GM12875 (cell line): ENCODE results near the gene NSD2.

ENCODE experiments used
- H3K4me3 ChIP-seq: one replicate; pipeline ENCODE4 v1.5.1; 2011; ENCODE audit warnings: low read depth, low read length, control low read depth
- TF ChIP-seq, protein P1 (sequence below): IDR thresholded peaks from 2 replicates; pipeline ENCODE4 v1.5.1; 2011; ENCODE audit warnings: low read depth, mild to moderate bottlenecking, control low read depth, inconsistent platforms, low read length, moderate library complexity, borderline replicate concordance; ENCODE audit not compliant: insufficient read depth

NSD2 gene

GRCh38 chr4:1945124-1945895 lies 74.1 kb downstream of the NSD2 start:
- TF ChIP-seq, protein P1, sequence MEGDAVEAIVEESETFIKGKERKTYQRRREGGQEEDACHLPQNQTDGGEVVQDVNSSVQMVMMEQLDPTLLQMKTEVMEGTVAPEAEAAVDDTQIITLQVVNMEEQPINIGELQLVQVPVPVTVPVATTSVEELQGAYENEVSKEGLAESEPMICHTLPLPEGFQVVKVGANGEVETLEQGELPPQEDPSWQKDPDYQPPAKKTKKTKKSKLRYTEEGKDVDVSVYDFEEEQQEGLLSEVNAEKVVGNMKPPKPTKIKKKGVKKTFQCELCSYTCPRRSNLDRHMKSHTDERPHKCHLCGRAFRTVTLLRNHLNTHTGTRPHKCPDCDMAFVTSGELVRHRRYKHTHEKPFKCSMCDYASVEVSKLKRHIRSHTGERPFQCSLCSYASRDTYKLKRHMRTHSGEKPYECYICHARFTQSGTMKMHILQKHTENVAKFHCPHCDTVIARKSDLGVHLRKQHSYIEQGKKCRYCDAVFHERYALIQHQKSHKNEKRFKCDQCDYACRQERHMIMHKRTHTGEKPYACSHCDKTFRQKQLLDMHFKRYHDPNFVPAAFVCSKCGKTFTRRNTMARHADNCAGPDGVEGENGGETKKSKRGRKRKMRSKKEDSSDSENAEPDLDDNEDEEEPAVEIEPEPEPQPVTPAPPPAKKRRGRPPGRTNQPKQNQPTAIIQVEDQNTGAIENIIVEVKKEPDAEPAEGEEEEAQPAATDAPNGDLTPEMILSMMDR, result no peak
- H3K4me3 ChIP-seq, result no peak overlapping the region

GRCh38 chr4:1945912-1946311 lies 74.7 kb downstream of the NSD2 start:
- H3K4me3 ChIP-seq, result no peak overlapping the region
- TF ChIP-seq, protein P1, result no peak

DNA sequence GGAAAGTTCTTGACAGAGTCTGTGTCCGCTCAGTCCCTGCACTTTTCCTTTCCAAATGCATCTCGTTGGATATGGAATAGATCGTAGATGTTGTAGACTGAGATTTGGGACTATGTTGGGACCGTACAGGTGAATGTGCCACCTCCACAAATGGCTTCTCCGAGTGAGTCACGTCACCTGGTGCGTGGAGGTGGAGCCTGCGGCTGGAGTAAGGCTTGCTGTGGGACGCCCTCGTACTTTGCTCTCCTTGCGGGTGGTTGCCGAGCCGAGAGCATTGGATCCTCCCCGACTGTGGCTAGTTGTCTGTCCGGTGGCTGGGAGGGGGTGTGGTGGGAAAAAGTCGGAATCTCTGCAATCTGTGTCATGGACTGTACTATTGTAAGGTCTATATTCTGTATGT lies 77.0 kb downstream of the NSD2 start:
- TF ChIP-seq, protein P1, result no peak
- no peak overlapping the region for H3K4me3 ChIP-seq

- TF ChIP-seq, protein P1, result no peak
- no peak overlapping the region for H3K4me3 ChIP-seq
These were observed 77.8 kb downstream of the NSD2 start for GRCh38 chr4:1948892-1949436.

GRCh38 chr4:1950369-1950768 lies 79.2 kb downstream of the NSD2 start:
- no peak overlapping the region for H3K4me3 ChIP-seq
- TF ChIP-seq, protein P1, result no peak

GRCh38 chr4:1952058-1952700 lies 81.0 kb downstream of the NSD2 start:
- H3K4me3 ChIP-seq, result no peak overlapping the region
- TF ChIP-seq, protein P1, result no peak
